IMR-90 (cell line): ENCODE measurements around the gene TIGD4.
"Not testable (repeated sequence)": the region's sequence is repeated elsewhere in the genome, so short reads cannot be mapped to it uniquely, and the experiment has no call there.

Experiments
- CEBPB ChIP-seq: IDR thresholded peaks from 2 replicates; pipeline ENCODE4 v1.6.1; 2012; ENCODE audit warnings: low read depth, low read length, improper control_type of control experiment
- CTCF ChIP-seq: conservative IDR thresholded peaks from 2 replicates; pipeline ENCODE4 v1.5.1; 2012; ENCODE audit warnings: mild to moderate bottlenecking, low read depth, low read length, improper control_type of control experiment
- ELK1 ChIP-seq: fragments of 150-350 bp; IDR thresholded peaks from 2 replicates; pipeline ENCODE4 v1.6.1; 2016; ENCODE audit warnings: low read depth, mild to moderate bottlenecking, low read length, moderate library complexity, borderline replicate concordance
- POLR2A ChIP-seq: IDR thresholded peaks from 2 replicates; pipeline ENCODE4 v1.6.1; 2012; ENCODE audit warnings: mild to moderate bottlenecking, low read depth, low read length
- RAD21 ChIP-seq: IDR thresholded peaks from 2 replicates; pipeline ENCODE4 v1.6.1; 2012; ENCODE audit warnings: low read length, improper control_type of control experiment
- RCOR1 ChIP-seq: IDR thresholded peaks from 2 replicates; pipeline ENCODE4 v1.6.1; 2012; ENCODE audit warnings: mild to moderate bottlenecking, low read length, improper control_type of control experiment; ENCODE audit not compliant: insufficient replicate concordance
- SMC3 ChIP-seq: fragments of 150-350 bp; IDR thresholded peaks from 2 replicates; pipeline ENCODE4 v1.6.1; 2016; ENCODE audit warnings: low read depth, mild to moderate bottlenecking, antibody characterized with exemption, low read length, moderate library complexity
- USF2 ChIP-seq: fragments of 150-350 bp; IDR thresholded peaks from 2 replicates; pipeline ENCODE4 v1.6.1; 2017; ENCODE audit warnings: mild to moderate bottlenecking, antibody characterized with exemption, low read length, low read depth

- TF ChIP-seq CTCF, ELK1, POLR2A, RCOR1, USF2, RAD21, SMC3, CEBPB: not testable (repeated sequence)
Observed at GRCh38 chr4:152765069-152765737, 14.3 kb downstream of the TIGD4 start.
